HepG2 (cell line): ENCODE data around the gene GOLGA8J. TPM values are rescaled to one million over a fixed set of nuclear protein-coding genes. Genes with fewer than 3 reads are reported as not detected.
"Not testable (repeated sequence)": the region's sequence is repeated elsewhere in the genome, so short reads cannot be mapped to it uniquely, and the experiment has no call there.

Experiments
- ATAC-seq: fragments of 200-7000 bp; cut with Tn5 transposase; 3 replicates; pipeline ENCODE4 v1.9.1; 2020; ENCODE audit warnings: mild to moderate bottlenecking, moderate library complexity
- BruUV-seq: library from RNA; stranded (reverse); fragments of 400-500 nt; replicated peaks from 2 replicates; lab custom pipeline; 2021; lab: Mats Ljungman, UMichigan
- CTCF ChIA-PET: fragments of 300-600 bp; formaldehyde crosslinking; extraction: SDS; loops from one replicate; lab custom pipeline; 2021; ENCODE audit warnings: low total read pairs, inconsistent platforms, low intra/inter-chr PET ratio; lab: Yijun Ruan, JAX
- POLR2A ChIA-PET: fragments of 350-600 bp; sonication (Branson Sonifier 250); formaldehyde crosslinking; loops from one replicate; lab custom pipeline; 2020; ENCODE audit warnings: antibody characterized with exemption, inconsistent platforms; lab: Yijun Ruan, JAX
- DNase-seq: peaks from one replicate; pipeline ENCODE4 v3.0.0-alpha.2; 2015; ENCODE audit warnings: low spot score
- FAIRE-seq: peaks from 3 replicates; lab custom pipeline; 2011; peaks lifted over from hg19 to GRCh38; lab: Jason Lieb, UNC
- H2AFZ ChIP-seq: one replicate; pipeline ENCODE4 v1.6.1; 2011; ENCODE audit warnings: low read length, inconsistent platforms
- H3K27ac ChIP-seq: fragments of 300-600 bp; 3 replicates; pipeline ENCODE4 v1.8.0; 2011; ENCODE audit warnings: mixed run types, mild to moderate bottlenecking, mixed read lengths, low read length, inconsistent platforms; ENCODE audit not compliant: insufficient read depth; ENCODE audit errors: extremely low read length
- H3K27me3 ChIP-seq, 2 experiments: fragments of 200-600 bp in 1 of 2; 2 replicates in 1 of 2; 3 replicates in 1 of 2; pipeline versions ENCODE4 v1.6.0 to v1.8.0; 2011; ENCODE audit warnings: low read length in 2 of 2, mild to moderate bottlenecking in 2 of 2, moderate library complexity in 2 of 2, inconsistent platforms in 1 of 2; ENCODE audit not compliant: insufficient read depth in 2 of 2, control insufficient read depth in 1 of 2
- H3K36me3 ChIP-seq, 2 experiments: fragments of 200-600 bp in 1 of 2; replicated peaks in 1 of 2; 2 replicates in 1 of 2; 3 replicates in 1 of 2; pipeline versions ENCODE4 v1.5.1 to v1.8.0; 2011; ENCODE audit warnings: low read length in 2 of 2, inconsistent platforms in 1 of 2; ENCODE audit not compliant: insufficient read depth in 2 of 2, control insufficient read depth in 1 of 2
- H3K4me1 ChIP-seq: 2 replicates; pipeline ENCODE4 v1.5.1; 2012; ENCODE audit warnings: low read length, inconsistent platforms; ENCODE audit not compliant: insufficient read depth
- H3K4me2 ChIP-seq: 2 replicates; pipeline ENCODE4 v1.6.0; 2011; ENCODE audit warnings: low read depth, low read length, inconsistent platforms
- H3K4me3 ChIP-seq, 3 experiments: fragments of 200-600 bp in 1 of 3; sonication (generic), shearing (Covaris generic) in 1 of 3; replicated peaks in 1 of 3; 2 replicates each; pipeline ENCODE4 v1.5.1; 2011 to 2016; ENCODE audit warnings: low read length in 3 of 3, inconsistent platforms in 2 of 3, low read depth in 2 of 3, mild to moderate bottlenecking in 2 of 3, control low read depth in 1 of 3, mixed read lengths in 1 of 3; ENCODE audit not compliant: insufficient read depth in 1 of 3
- H3K79me2 ChIP-seq: one replicate; pipeline ENCODE4 v1.6.1; 2011; ENCODE audit warnings: low read length, inconsistent platforms; ENCODE audit not compliant: insufficient read depth
- H3K9ac ChIP-seq: 2 replicates; pipeline ENCODE4 v1.6.0; 2011; ENCODE audit warnings: mild to moderate bottlenecking, low read depth, low read length, inconsistent platforms; ENCODE audit not compliant: insufficient read depth
- H3K9me3 ChIP-seq: 2 replicates; pipeline ENCODE4 v1.5.1; 2012; ENCODE audit warnings: mild to moderate bottlenecking, low read length
- H4K20me1 ChIP-seq: 2 replicates; pipeline ENCODE4 v1.6.0; 2011; ENCODE audit warnings: inconsistent platforms, mild to moderate bottlenecking, low read length, moderate library complexity; ENCODE audit not compliant: insufficient read depth
- WGBS: methylation state at CpG from one replicate; pipeline ENCODE4 v1.1.6; 2017; ENCODE audit warnings: low lambda C conversion rate; 5-methylcytosine and 5-hydroxymethylcytosine counted together
- in situ Hi-C: cut with HindIII; loops from 2 replicates; pipeline ENCODE4 v1.10.0; 2017; ENCODE audit warnings: low pct_unique_long_range_greater_than_20kb; ENCODE audit not compliant: extremely low pct_ligation_motif_present
- intact Hi-C: fragments of 100-400 bp; cut with micrococcal nuclease; formaldehyde crosslinking; loops from one replicate; pipeline ENCODE4 v1.10.0; 2022; ENCODE audit not compliant: unreplicated experiment
- polyA plus RNA-seq, 8 experiments: library from polyadenylated mRNA; depleted of rRNA in 3 of 8; stranded (reverse) in 7 of 8; unstranded in 1 of 8; fragments of >200 nt; fragmentation: Illumina TruSeq in 4 of 8; extraction: Trizol in 4 of 8; gene quantifications; 2 replicates each; pipeline versions ENCODE4 v1.2.1 to v1.2.3, GENCODE V29; 2011 to 2016; ENCODE audit warnings: low read depth in 4 of 8, missing spikeins in 1 of 8, mixed read lengths in 1 of 8; ENCODE audit not compliant: insufficient read depth in 1 of 8
- total RNA-seq, 5 experiments: library from RNA; depleted of rRNA; stranded (reverse); fragments of >200 nt; fragmentation: Illumina TruSeq; extraction: Trizol; gene quantifications; 2 replicates each; pipeline ENCODE4 v1.2.3, GENCODE V29; 2016; ENCODE audit warnings: low read depth in 1 of 5

Gene GOLGA8J
- total and polyA plus RNA-seq, 2 of the 13 experiments (the other 11 are each of a cell fraction or from before 2014, with no cell fraction given) = 0.05 TPM; not detected in 1

DNA sequence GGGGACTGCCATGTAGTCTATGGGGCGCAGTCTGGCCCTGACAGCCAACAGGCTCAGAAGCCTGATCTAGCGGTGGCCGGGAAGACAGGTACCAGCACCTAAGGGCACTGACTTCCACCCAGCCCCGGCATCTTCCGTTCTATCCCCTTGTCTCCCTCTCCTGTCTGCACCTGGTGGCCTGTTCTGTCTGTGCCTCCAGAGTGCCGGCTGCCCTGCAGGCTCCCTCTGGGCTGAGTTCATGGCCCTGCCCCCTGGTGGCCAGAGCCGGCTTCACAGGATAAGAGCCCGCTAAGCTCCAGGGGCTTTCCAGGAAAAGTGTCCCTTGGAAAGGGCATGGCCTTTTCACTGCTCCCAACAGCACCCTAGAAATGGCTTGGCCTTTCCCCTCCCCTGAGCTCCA, 15.1 kb downstream of the GOLGA8J start:
- H3K27me3 ChIP-seq, POLR2A ChIA-PET, in situ Hi-C loops, CTCF ChIA-PET, FAIRE-seq, H3K4me1 ChIP-seq, H3K27ac ChIP-seq, intact Hi-C loops, H3K79me2 ChIP-seq, H2AFZ ChIP-seq, BruUV-seq, H3K9ac ChIP-seq, DNase-seq, H4K20me1 ChIP-seq, H3K36me3 ChIP-seq, H3K9me3 ChIP-seq, H3K4me3 ChIP-seq, H3K4me2 ChIP-seq: not testable (repeated sequence)
- ATAC-seq = peak; percentile 82
- no CpG with 5 or more reads among the region's 8 CpGs for WGBS

DNA sequence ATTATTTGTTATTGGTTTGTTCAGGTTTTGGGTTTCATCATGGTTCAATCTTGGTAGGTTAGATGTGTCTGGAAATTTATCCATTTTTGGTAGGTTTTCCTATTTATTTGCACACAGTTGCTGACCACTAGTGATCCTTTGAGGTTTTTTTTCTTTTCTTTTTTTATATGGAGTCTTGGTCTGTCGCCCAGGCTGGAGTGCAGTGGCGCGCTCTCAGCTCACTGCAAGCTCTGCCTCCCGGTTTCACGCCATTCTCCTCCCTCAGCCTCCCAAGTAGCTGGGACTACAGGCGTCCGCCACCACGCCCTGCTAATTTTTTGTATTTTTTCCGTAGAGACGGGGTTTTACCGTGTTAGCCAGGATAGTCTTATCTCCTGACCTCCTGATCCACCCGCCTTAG, 20.1 kb downstream of the GOLGA8J start:
- CTCF ChIA-PET = not testable (repeated sequence)

DNA sequence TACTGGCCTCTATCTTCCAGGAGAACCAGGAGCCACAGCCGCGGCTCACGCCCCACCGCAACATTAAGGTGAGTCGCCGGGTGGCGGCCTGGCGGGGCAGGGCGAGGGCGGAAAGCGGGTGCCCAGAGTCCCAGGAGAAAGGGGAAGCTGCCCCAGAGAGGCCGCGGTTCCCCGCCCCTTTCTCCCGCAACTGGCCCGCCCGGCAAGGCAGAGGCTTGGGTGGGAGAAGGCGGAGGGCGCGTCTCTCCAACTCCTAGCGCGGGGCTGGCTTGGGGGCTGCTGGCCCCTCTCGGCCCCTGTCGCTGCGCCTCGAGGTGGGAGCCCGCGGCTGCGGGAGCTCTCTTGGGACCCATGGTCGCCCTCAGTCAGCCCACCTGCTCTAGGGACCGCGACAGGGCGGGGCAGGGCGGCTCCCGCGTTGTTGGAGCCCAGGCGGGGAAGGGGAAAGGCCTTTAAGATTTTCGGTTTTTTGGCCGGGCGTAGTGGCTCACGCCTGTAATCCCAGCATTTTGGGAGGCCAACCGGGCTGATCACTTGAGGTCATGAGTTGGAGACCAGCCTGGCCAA, 21.3 kb downstream of the GOLGA8J start:
- Histone ChIP-seq H3K4me2 (peak overlapping the region; percentile 42; the same call in 1 of the 2 replicates), H3K4me3 (peak overlapping the region in 2 of 3 experiments; percentile 51 to 61; a peak in 4 of 6 replicates)
- ATAC-seq = peak; percentile 86
- CTCF ChIA-PET, H3K9me3 ChIP-seq, H4K20me1 ChIP-seq, H3K27ac ChIP-seq, H3K4me1 ChIP-seq, POLR2A ChIA-PET, H2AFZ ChIP-seq, in situ Hi-C loops, intact Hi-C loops, FAIRE-seq, H3K36me3 ChIP-seq, H3K27me3 ChIP-seq, H3K79me2 ChIP-seq, BruUV-seq, H3K9ac ChIP-seq, DNase-seq: not testable (repeated sequence)
- WGBS = 21% methylated on average over 9 of the region's 42 CpGs

More for the DNA sequence above, 20.1 kb downstream of the GOLGA8J start:
- in situ Hi-C loops, H3K4me1 ChIP-seq, H3K36me3 ChIP-seq, intact Hi-C loops, H3K9ac ChIP-seq, ATAC-seq, POLR2A ChIA-PET, H3K4me3 ChIP-seq, H3K27ac ChIP-seq, H2AFZ ChIP-seq, BruUV-seq, H3K27me3 ChIP-seq, DNase-seq, H4K20me1 ChIP-seq, H3K79me2 ChIP-seq, H3K4me2 ChIP-seq, FAIRE-seq, H3K9me3 ChIP-seq: not testable (repeated sequence)
- no CpG with 5 or more reads among the region's 12 CpGs for WGBS

GRCh38 chr15:30110591-30110990, 27.8 kb downstream of the GOLGA8J start:
- no CpG with 5 or more reads among the region's 4 CpGs for WGBS
- H3K36me3 ChIP-seq, in situ Hi-C loops, POLR2A ChIA-PET, DNase-seq, H3K4me1 ChIP-seq, BruUV-seq, H3K9ac ChIP-seq, H3K4me3 ChIP-seq, H4K20me1 ChIP-seq, H2AFZ ChIP-seq, H3K27ac ChIP-seq, H3K27me3 ChIP-seq, ATAC-seq, H3K9me3 ChIP-seq, intact Hi-C loops, CTCF ChIA-PET, H3K79me2 ChIP-seq, FAIRE-seq, H3K4me2 ChIP-seq: not testable (repeated sequence)
